HG02571 (cell line): Measurements from ENCODE around the gene ZMIZ1.
"Not testable (repeated sequence)": the region's sequence is repeated elsewhere in the genome, so short reads cannot be mapped to it uniquely, and the experiment has no call there.

ENCODE experiments used
- ATAC-seq: cut with Tn5 transposase; IDR thresholded peaks from one replicate; pipeline ENCODE4 v1.9.1; 2021; ENCODE audit warnings: mild to moderate bottlenecking, moderate library complexity; ENCODE audit not compliant: unreplicated experiment

Gene ZMIZ1

GRCh38 chr10:79277579-79278269, 209.0 kb downstream of the ZMIZ1 start:
- ATAC-seq, result no peak

GRCh38 chr10:79279047-79279446, 210.3 kb downstream of the ZMIZ1 start:
- not testable (repeated sequence) for ATAC-seq

GRCh38 chr10:79280956-79281355, 212.2 kb downstream of the ZMIZ1 start:
- no peak for ATAC-seq

- ATAC-seq, result no peak
These were observed 213.6 kb downstream of the ZMIZ1 start for GRCh38 chr10:79282388-79282787.

GRCh38 chr10:79283616-79284015, 214.8 kb downstream of the ZMIZ1 start:
- ATAC-seq, result no peak

- no peak for ATAC-seq
These were observed 215.5 kb downstream of the ZMIZ1 start for GRCh38 chr10:79284158-79284871.

- peak; percentile 44 for ATAC-seq
These were observed 216.8 kb downstream of the ZMIZ1 start for GRCh38 chr10:79285315-79286197.

GRCh38 chr10:79286318-79286951, 217.7 kb downstream of the ZMIZ1 start:
- peak; percentile 82 for ATAC-seq

- ATAC-seq, result no peak
These were observed 219.4 kb downstream of the ZMIZ1 start for GRCh38 chr10:79287973-79288723.

GRCh38 chr10:79289801-79290200, 221.0 kb downstream of the ZMIZ1 start:
- no peak for ATAC-seq

GRCh38 chr10:79292026-79292766, 223.4 kb downstream of the ZMIZ1 start:
- ATAC-seq, result no peak

GRCh38 chr10:79292891-79293746, 224.4 kb downstream of the ZMIZ1 start:
- no peak for ATAC-seq

- no peak for ATAC-seq
These were observed 225.2 kb downstream of the ZMIZ1 start for GRCh38 chr10:79293841-79294581.

GRCh38 chr10:79295563-79295962, 226.8 kb downstream of the ZMIZ1 start:
- no peak for ATAC-seq

GRCh38 chr10:79296431-79296830, 227.7 kb downstream of the ZMIZ1 start:
- ATAC-seq, result no peak

- no peak for ATAC-seq
These were observed 229.9 kb downstream of the ZMIZ1 start for GRCh38 chr10:79298403-79299244.
